Glutamatergic neuron (in vitro differentiated cells): Measurements from ENCODE around the gene PCDHGA4. TPM values are rescaled to one million over a fixed set of nuclear protein-coding genes. Genes with fewer than 3 reads are reported as not detected.

ENCODE experiments used
- DNase-seq: peaks from one replicate; pipeline ENCODE4 v3.0.0; 2022
- H3K27ac Mint-ChIP-seq: one replicate; pipeline ENCODE4 v1.8.0; 2020; ENCODE audit warnings: mild to moderate bottlenecking, mixed read lengths, inconsistent platforms; ENCODE audit not compliant: unreplicated experiment
- H3K27me3 Mint-ChIP-seq: one replicate; pipeline ENCODE4 v1.8.0; 2020; ENCODE audit warnings: mild to moderate bottlenecking, moderate library complexity, mixed read lengths, inconsistent platforms; ENCODE audit not compliant: unreplicated experiment
- H3K36me3 Mint-ChIP-seq: one replicate; pipeline ENCODE4 v1.8.0; 2020; ENCODE audit warnings: mild to moderate bottlenecking, mixed read lengths, inconsistent platforms; ENCODE audit not compliant: unreplicated experiment
- H3K4me1 Mint-ChIP-seq: one replicate; pipeline ENCODE4 v1.8.0; 2020; ENCODE audit warnings: mild to moderate bottlenecking, low read depth, mixed read lengths, inconsistent platforms; ENCODE audit not compliant: unreplicated experiment
- H3K4me3 Mint-ChIP-seq: one replicate; pipeline ENCODE4 v1.8.0; 2020; ENCODE audit warnings: mild to moderate bottlenecking, mixed read lengths, inconsistent platforms; ENCODE audit not compliant: unreplicated experiment
- H3K9me3 Mint-ChIP-seq: one replicate; pipeline ENCODE4 v1.8.0; 2020; ENCODE audit warnings: mild to moderate bottlenecking, moderate library complexity, mixed read lengths, inconsistent platforms; ENCODE audit not compliant: unreplicated experiment
- CTCF ChIP-seq: fragments of 200-600 bp; sonication (generic); IDR thresholded peaks from one replicate; pipeline ENCODE4 v1.5.0; 2021; ENCODE audit not compliant: partially characterized antibody, unreplicated experiment
- total RNA-seq: library from RNA; stranded (reverse); fragmentation: NEBNext Ultra II Directional; extraction: Animal tissue kit (Norgen Biotek cat#: 25700); gene quantifications from one replicate; pipeline ENCODE4 v1.2.1, GENCODE V29; 2021; ENCODE audit not compliant: unreplicated experiment

Gene PCDHGA4
- total RNA-seq, 1 donor from 2014 or later = 8.2 TPM

- H3K27ac Mint-ChIP-seq = peak overlapping the region; percentile 99
Observed at GRCh38 chr5:141319699-141320098, 35.1 kb upstream of the PCDHGA4 start.

GRCh38 chr5:141320225-141321169, 34.3 kb upstream of the PCDHGA4 start, which contains the start of gene TAF7:
Gene TAF7 (minus strand): TSS chr5:141320784. CDS start chr5:141320044, 740 bp downstream.
- Mint-ChIP-seq H3K27me3 (peaks cover 14% of the 10 kb centered on the region), H3K36me3 (peaks cover 35% of the 10 kb centered on the region), H3K9me3 (peaks cover 39% of the 10 kb centered on the region), H3K4me1 (peaks cover 2% of the 10 kb centered on the region), H3K4me3 (peak within 1 kb of the TSS; percentile 95), H3K27ac (peak within 1 kb of the TSS; percentile 99)
- peak; percentile 89 for TF ChIP-seq CTCF
- DNase-seq = peak; percentile 95

More at GRCh38 chr5:141319699-141320098, 35.1 kb upstream of the PCDHGA4 start:
- H3K27me3 Mint-ChIP-seq = peaks cover 14% of the 10 kb centered on the region
- TF ChIP-seq CTCF = no peak
- peaks cover 2% of the 10 kb centered on the region for H3K4me1 Mint-ChIP-seq
- peaks cover 44% of the 10 kb centered on the region for H3K9me3 Mint-ChIP-seq
- no peak for DNase-seq
- peaks cover 43% of the 10 kb centered on the region for H3K36me3 Mint-ChIP-seq
- peak overlapping the region; percentile 95 for H3K4me3 Mint-ChIP-seq

- DNase-seq = no peak
- no peak overlapping the region for H3K27ac Mint-ChIP-seq
- H3K27me3 Mint-ChIP-seq = peaks cover 15% of the 10 kb centered on the region
- H3K9me3 Mint-ChIP-seq = peaks cover 35% of the 10 kb centered on the region
- peaks cover 39% of the 10 kb centered on the region for H3K36me3 Mint-ChIP-seq
- TF ChIP-seq CTCF = no peak
- peaks cover 2% of the 10 kb centered on the region for H3K4me1 Mint-ChIP-seq
- H3K4me3 Mint-ChIP-seq = peak overlapping the region; percentile 95
Observed at GRCh38 chr5:141322261-141322660, 32.6 kb upstream of the PCDHGA4 start.

- peaks cover 8% of the 10 kb centered on the region for H3K9me3 Mint-ChIP-seq
- no peaks in the 10 kb centered on the region for H3K4me1 Mint-ChIP-seq
- peak; percentile 75 for DNase-seq
- TF ChIP-seq CTCF = peak; percentile 47
- peaks cover 7% of the 10 kb centered on the region for H3K27me3 Mint-ChIP-seq
- H3K27ac Mint-ChIP-seq = peak overlapping the region; percentile 99
- peaks cover 45% of the 10 kb centered on the region for H3K36me3 Mint-ChIP-seq
- peak overlapping the region; percentile 96 for H3K4me3 Mint-ChIP-seq
Observed at GRCh38 chr5:141326088-141326854, 28.6 kb upstream of the PCDHGA4 start.
